CD14-positive monocyte (primary cell): ENCODE measurements around the gene DCUN1D3. TPM values are rescaled to one million over a fixed set of nuclear protein-coding genes. Genes with fewer than 3 reads are reported as not detected.

Source experiments
- DNase-seq, 3 donors: peaks; one replicate each; pipeline ENCODE4 v3.0.0-alpha.2; 2011 to 2022
- H2AFZ ChIP-seq: 2 replicates; pipeline ENCODE4 v1.6.0; 2012; ENCODE audit warnings: mild to moderate bottlenecking, low read depth, low read length, inconsistent platforms; ENCODE audit not compliant: insufficient read depth, poor library complexity, severe bottlenecking
- H3K27ac ChIP-seq, 2 donors: 1 replicate in 1 of 2; 2 replicates in 1 of 2; pipeline ENCODE4 v1.5.1; 2012 to 2013; ENCODE audit warnings: low read length in 2 of 2, control low read depth in 1 of 2, inconsistent platforms in 1 of 2, low read depth in 1 of 2, mild to moderate bottlenecking in 1 of 2
- H3K27me3 ChIP-seq, 2 donors: one replicate each; pipeline versions ENCODE4 v1.6.0 to v1.6.1; 2011 to 2013; ENCODE audit warnings: low read length in 2 of 2; ENCODE audit not compliant: control insufficient read depth in 2 of 2, insufficient read depth in 2 of 2
- H3K36me3 ChIP-seq, 2 donors: replicated peaks in 1 of 2; 1 replicate in 1 of 2; 2 replicates in 1 of 2; pipeline versions ENCODE4 v1.5.1 to v1.6.1; 2012 to 2013; ENCODE audit warnings: low read length in 2 of 2, control low read depth in 1 of 2, inconsistent platforms in 1 of 2, mild to moderate bottlenecking in 1 of 2; ENCODE audit not compliant: insufficient read depth in 2 of 2, control insufficient read depth in 1 of 2
- H3K4me1 ChIP-seq, 2 donors: 1 replicate in 1 of 2; 2 replicates in 1 of 2; pipeline versions ENCODE4 v1.5.1 to v1.6.1; 2012 to 2013; ENCODE audit warnings: low read length in 2 of 2, control low read depth in 1 of 2, inconsistent platforms in 1 of 2, mild to moderate bottlenecking in 1 of 2, moderate library complexity in 1 of 2; ENCODE audit not compliant: insufficient read depth in 2 of 2, control insufficient read depth in 1 of 2
- H3K4me2 ChIP-seq: replicated peaks from 2 replicates; pipeline ENCODE3; 2012; ENCODE audit warnings: low read length, moderate library complexity, mild to moderate bottlenecking; ENCODE audit not compliant: poor library complexity, severe bottlenecking; ENCODE audit errors: extremely low read depth
- H3K4me3 ChIP-seq, 3 experiments: fragments of 200-600 bp in 1 of 3; sonication (generic) in 1 of 3; replicated peaks in 1 of 3; 1 replicate in 2 of 3; 2 replicates in 1 of 3; pipeline ENCODE4 v1.5.1; 2011 to 2013; ENCODE audit warnings: low read length in 3 of 3, mild to moderate bottlenecking in 3 of 3, control low read depth in 2 of 3, low read depth in 2 of 3, inconsistent platforms in 1 of 3, moderate library complexity in 1 of 3
- H3K79me2 ChIP-seq: 2 replicates; pipeline ENCODE4 v1.6.0; 2012; ENCODE audit warnings: mild to moderate bottlenecking, control low read depth, inconsistent platforms, low read length, moderate library complexity; ENCODE audit not compliant: insufficient read depth
- H3K9ac ChIP-seq: 2 replicates; pipeline ENCODE4 v1.6.0; 2017; ENCODE audit warnings: low read length, mild to moderate bottlenecking; ENCODE audit not compliant: insufficient read depth, poor library complexity, severe bottlenecking
- H3K9me3 ChIP-seq, 2 donors: replicated peaks in 1 of 2; 1 replicate in 1 of 2; 2 replicates in 1 of 2; pipeline versions ENCODE4 v1.5.1 to v1.6.1; 2012 to 2013; ENCODE audit warnings: low read length in 2 of 2, control low read depth in 1 of 2; ENCODE audit not compliant: control insufficient read depth in 1 of 2, insufficient read depth in 1 of 2
- H4K20me1 ChIP-seq: 2 replicates; pipeline ENCODE4 v1.6.0; 2012; ENCODE audit warnings: mild to moderate bottlenecking, low read length, control low read depth, moderate library complexity; ENCODE audit not compliant: insufficient read depth
- H3K27ac Mint-ChIP-seq, 7 donors: one replicate each; pipeline ENCODE4 v1.8.0; 2020; ENCODE audit warnings: mild to moderate bottlenecking in 7 of 7, mixed read lengths in 7 of 7, moderate library complexity in 6 of 7, inconsistent platforms in 2 of 7
- H3K27me3 Mint-ChIP-seq, 3 donors: one replicate each; pipeline ENCODE4 v1.8.0; 2021 to 2022; ENCODE audit warnings: low read depth in 3 of 3, mild to moderate bottlenecking in 3 of 3, mixed read lengths in 3 of 3, moderate library complexity in 3 of 3, inconsistent platforms in 1 of 3
- H3K36me3 Mint-ChIP-seq, 2 donors: one replicate each; pipeline ENCODE4 v1.8.0; 2020; ENCODE audit warnings: mixed read lengths in 2 of 2, inconsistent platforms in 1 of 2, mild to moderate bottlenecking in 1 of 2
- H3K4me1 Mint-ChIP-seq: one replicate; pipeline ENCODE4 v1.8.0; 2020; ENCODE audit warnings: mild to moderate bottlenecking, mixed read lengths
- H3K4me3 Mint-ChIP-seq, 2 donors: one replicate each; pipeline ENCODE4 v1.8.0; 2020; ENCODE audit warnings: mild to moderate bottlenecking in 2 of 2, mixed read lengths in 2 of 2, moderate library complexity in 1 of 2
- H3K9me3 Mint-ChIP-seq, 7 donors: one replicate each; pipeline ENCODE4 v1.8.0; 2020 to 2022; ENCODE audit warnings: mixed read lengths in 7 of 7, mild to moderate bottlenecking in 6 of 7, moderate library complexity in 6 of 7, inconsistent platforms in 2 of 7
- CTCF ChIP-seq: fragments of 200-600 bp; IDR thresholded peaks from one replicate; pipeline ENCODE4 v1.8.0; 2022; ENCODE audit warnings: antibody characterized with exemption, mild to moderate bottlenecking
- WGBS: methylation state at CpG from one replicate; pipeline ENCODE4 v1.1.5; 2013; ENCODE audit warnings: missing lambda C conversion rate; ENCODE audit not compliant: insufficient coverage; 5-methylcytosine and 5-hydroxymethylcytosine counted together
- intact Hi-C, 2 donors: fragments of 100-400 bp; cut with micrococcal nuclease; formaldehyde crosslinking; loops; one replicate each; pipeline versions ENCODE4 v1.15.0 to v1.15.1; 2023
- polyA plus RNA-seq, 3 donors: library from polyadenylated mRNA; depleted of rRNA in 1 of 3; unstranded in 2 of 3; stranded (reverse) in 1 of 3; fragments of 300-500 nt in 2 of 3; fragments of >200 nt in 1 of 3; fragmentation: Illumina TruSeq in 2 of 3; gene quantifications; 1 replicate in 2 of 3; 2 replicates in 1 of 3; pipeline ENCODE4 v1.2.3, GENCODE V29; 2012 to 2021

The DCUN1D3 gene
- polyA plus RNA-seq, 3 donors = 1.0 to 3.4 (median 1.3) TPM

- intact Hi-C loops = no loop called here
- Mint-ChIP-seq H3K4me1 (peaks cover 15% of the 10 kb centered on the region), H3K9me3 (peaks cover 0 to 3% (median 0%) of the 10 kb centered on the region in 7 donors), H3K27me3 (peaks cover 0 to 3% (median 2%) of the 10 kb centered on the region in 3 donors), H3K36me3 (peaks cover 10 to 11% of the 10 kb centered on the region in 2 donors), H3K27ac (peak overlapping the region in 1 of 7 donors; percentile 16), H3K4me3 (no peak overlapping the region)
- no peaks in the 10 kb centered on the region for H4K20me1 ChIP-seq
- H3K9me3 ChIP-seq = no peaks in the 10 kb centered on the region
- no peak overlapping the region for H3K27ac ChIP-seq
- no peak for DNase-seq
- peaks cover 0 to 13% of the 10 kb centered on the region in 2 donors for H3K36me3 ChIP-seq
- no peaks in the 10 kb centered on the region for H3K79me2 ChIP-seq
- no peak for TF ChIP-seq CTCF
- peaks cover 10 to 14% of the 10 kb centered on the region in 2 donors for H3K4me1 ChIP-seq
- no CpG with 5 or more reads among the region's 5 CpGs for WGBS
- H3K4me3 ChIP-seq = no peak overlapping the region
- no peak overlapping the region for H2AFZ ChIP-seq
- H3K4me2 ChIP-seq = no peak overlapping the region
- no peaks in the 10 kb centered on the region for H3K27me3 ChIP-seq
- H3K9ac ChIP-seq = no peak overlapping the region
Observed at GRCh38 chr16:20920091-20920490, 19.9 kb upstream of the DCUN1D3 start.

GRCh38 chr16:20918486-20919239 lies 18.5 kb upstream of the DCUN1D3 start:
- Histone ChIP-seq H3K4me3 (no peak overlapping the region), H2AFZ (no peak overlapping the region), H3K27me3 (no peaks in the 10 kb centered on the region), H3K9ac (no peak overlapping the region), H4K20me1 (no peaks in the 10 kb centered on the region), H3K27ac (no peak overlapping the region), H3K9me3 (no peaks in the 10 kb centered on the region), H3K36me3 (peaks cover 0 to 1% of the 10 kb centered on the region in 2 donors), H3K4me1 (peaks cover 14 to 22% of the 10 kb centered on the region in 2 donors), H3K4me2 (no peak overlapping the region), H3K79me2 (no peaks in the 10 kb centered on the region)
- WGBS = 100% methylated on average over 1 of the region's 4 CpGs
- TF ChIP-seq CTCF = no peak
- peaks cover 10 to 11% of the 10 kb centered on the region in 2 donors for H3K36me3 Mint-ChIP-seq
- no peak overlapping the region for H3K27ac Mint-ChIP-seq
- H3K27me3 Mint-ChIP-seq = peaks cover 0 to 3% (median 2%) of the 10 kb centered on the region in 3 donors
- H3K9me3 Mint-ChIP-seq = peaks cover 0 to 3% (median 0%) of the 10 kb centered on the region in 7 donors
- no peak overlapping the region for H3K4me3 Mint-ChIP-seq
- intact Hi-C loops = no loop called here
- peaks cover 21% of the 10 kb centered on the region for H3K4me1 Mint-ChIP-seq
- DNase-seq = no peak
